Sigmoid colon (tissue), 7 donors: Measurements from ENCODE around the gene NOX5. TPM values are rescaled to one million over a fixed set of nuclear protein-coding genes. Genes with fewer than 3 reads are reported as not detected.

ENCODE experiments used
- DNase-seq: peaks from one replicate; pipeline ENCODE4 v3.0.0-alpha.2; 2019
- H3K27ac ChIP-seq, 4 donors: fragments of 200-600 bp; sonication (generic); one replicate each; pipeline ENCODE4 v1.5.1; 2016 to 2019; ENCODE audit warnings: mild to moderate bottlenecking in 1 of 4
- H3K27me3 ChIP-seq, 3 donors: fragments of 200-600 bp; sonication (generic); one replicate each; pipeline ENCODE4 v1.5.1; 2019; ENCODE audit warnings: mild to moderate bottlenecking in 1 of 3
- H3K36me3 ChIP-seq, 4 donors: fragments of 200-600 bp; sonication (generic); one replicate each; pipeline ENCODE4 v1.5.1; 2016 to 2019
- H3K4me1 ChIP-seq, 4 donors: fragments of 200-600 bp; sonication (generic); one replicate each; pipeline ENCODE4 v1.5.1; 2017 to 2019
- H3K4me3 ChIP-seq, 4 donors: fragments of 200-600 bp; sonication (generic); one replicate each; pipeline ENCODE4 v1.5.1; 2017 to 2019; ENCODE audit warnings: mild to moderate bottlenecking in 2 of 4, moderate library complexity in 1 of 4
- H3K9me3 ChIP-seq, 4 donors: fragments of 200-600 bp in 3 of 4; sonication (generic) in 3 of 4; one replicate each; pipeline versions ENCODE4 v1.5.1 to v1.6.1; 2013 to 2019
- EP300 ChIP-seq, 4 donors: sonication (generic); formaldehyde crosslinking; IDR thresholded peaks; one replicate each; pipeline ENCODE4 v1.6.1; 2017; ENCODE audit warnings: antibody characterized with exemption in 4 of 4
- POLR2A ChIP-seq, 2 donors: fragments of 450-650 bp; IDR thresholded peaks; one replicate each; pipeline ENCODE4 v1.6.1; 2016; ENCODE audit warnings: antibody characterized with exemption in 2 of 2, mild to moderate bottlenecking in 2 of 2, moderate library complexity in 2 of 2
- POLR2AphosphoS5 ChIP-seq, 4 donors: sonication (generic); formaldehyde crosslinking; IDR thresholded peaks; one replicate each; pipeline ENCODE4 v1.6.1; 2017; ENCODE audit warnings: antibody characterized with exemption in 4 of 4
- WGBS, 2 donors: extraction: QIAGEN DNeasy Blood & Tissue Kit; methylation state at CpG; one replicate each; pipeline ENCODE4 v1.1.7; 2013; 5-methylcytosine and 5-hydroxymethylcytosine counted together
- intact Hi-C: fragments of 100-400 bp; cut with DNase I; formaldehyde crosslinking; loops from one replicate; pipeline ENCODE4 v1.15.1; 2023
- polyA plus RNA-seq, 3 donors: library from polyadenylated mRNA; stranded (reverse); fragments of 200-250 nt; gene quantifications; one replicate each; pipeline ENCODE4 v1.2.3, GENCODE V29; 2013
- total RNA-seq, 4 donors: library from RNA; depleted of rRNA; stranded (reverse); fragments of >200 nt; gene quantifications; one replicate each; pipeline ENCODE4 v1.1.0, GENCODE V29; 2016
- TF ChIP-seq, protein P1 (sequence below), 4 experiments: fragments of 450-650 bp in 3 of 4; fragments of 200-600 bp in 1 of 4; IDR thresholded peaks; one replicate each; pipeline ENCODE4 v1.5.1; 2016 to 2019; ENCODE audit warnings: antibody characterized with exemption in 4 of 4, mild to moderate bottlenecking in 3 of 4, moderate library complexity in 2 of 4
- donor health status: healthy with polysubstance abuse.
- donor health status: Bipolar disorder and iron deficiency.
- donor health status: healthy.

The NOX5 gene
- total and polyA plus RNA-seq, 7 donors, result 0.16 to 0.49 (median 0.36) TPM; not detected in 4

GRCh38 chr15:69017978-69018377, 3.5 kb downstream of the NOX5 start:
- no peaks in the 10 kb centered on the region for H3K27me3 ChIP-seq
- no peaks in the 10 kb centered on the region for H3K4me1 ChIP-seq
- H3K36me3 ChIP-seq, result no peaks in the 10 kb centered on the region
- intact Hi-C loops, result no loop called here
- WGBS, 2 donors, result 90% methylated on average over 7 of the region's 7 CpGs
- H3K9me3 ChIP-seq, result no peaks in the 10 kb centered on the region
- no peak overlapping the region for H3K27ac ChIP-seq
- no peak for DNase-seq
- no peak overlapping the region for H3K4me3 ChIP-seq
- TF ChIP-seq POLR2AphosphoS5 (IDR thresholded peaks at IDR 0.05), result no peak
- TF ChIP-seq, protein P1, sequence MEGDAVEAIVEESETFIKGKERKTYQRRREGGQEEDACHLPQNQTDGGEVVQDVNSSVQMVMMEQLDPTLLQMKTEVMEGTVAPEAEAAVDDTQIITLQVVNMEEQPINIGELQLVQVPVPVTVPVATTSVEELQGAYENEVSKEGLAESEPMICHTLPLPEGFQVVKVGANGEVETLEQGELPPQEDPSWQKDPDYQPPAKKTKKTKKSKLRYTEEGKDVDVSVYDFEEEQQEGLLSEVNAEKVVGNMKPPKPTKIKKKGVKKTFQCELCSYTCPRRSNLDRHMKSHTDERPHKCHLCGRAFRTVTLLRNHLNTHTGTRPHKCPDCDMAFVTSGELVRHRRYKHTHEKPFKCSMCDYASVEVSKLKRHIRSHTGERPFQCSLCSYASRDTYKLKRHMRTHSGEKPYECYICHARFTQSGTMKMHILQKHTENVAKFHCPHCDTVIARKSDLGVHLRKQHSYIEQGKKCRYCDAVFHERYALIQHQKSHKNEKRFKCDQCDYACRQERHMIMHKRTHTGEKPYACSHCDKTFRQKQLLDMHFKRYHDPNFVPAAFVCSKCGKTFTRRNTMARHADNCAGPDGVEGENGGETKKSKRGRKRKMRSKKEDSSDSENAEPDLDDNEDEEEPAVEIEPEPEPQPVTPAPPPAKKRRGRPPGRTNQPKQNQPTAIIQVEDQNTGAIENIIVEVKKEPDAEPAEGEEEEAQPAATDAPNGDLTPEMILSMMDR (IDR thresholded peaks at IDR 0.05), result no peak
- TF ChIP-seq POLR2A (IDR thresholded peaks at IDR 0.05), result no peak

DNA sequence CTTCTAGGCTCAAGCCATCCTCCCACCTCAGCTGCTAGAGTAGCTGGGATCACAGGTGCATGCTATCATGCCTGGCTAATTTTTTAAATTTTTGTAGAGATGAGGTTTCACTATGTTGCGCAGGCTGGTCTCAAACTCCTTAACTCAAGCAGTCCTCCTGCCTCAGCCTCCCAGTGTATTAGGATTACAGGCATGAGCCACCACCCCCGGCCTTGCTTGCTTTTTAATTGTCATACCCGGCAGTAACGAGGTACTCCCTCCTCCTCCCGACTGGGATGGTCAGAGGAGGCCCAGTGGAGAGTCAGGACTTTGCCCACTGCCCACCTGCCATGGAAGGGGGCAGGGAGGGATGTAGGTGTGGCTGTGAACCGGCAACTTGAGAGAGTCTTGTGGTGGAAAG, 4.5 kb downstream of the NOX5 start:
- no peaks in the 10 kb centered on the region for H3K36me3 ChIP-seq
- H3K9me3 ChIP-seq, result no peaks in the 10 kb centered on the region
- H3K4me1 ChIP-seq, result no peaks in the 10 kb centered on the region
- no peak for TF ChIP-seq POLR2A (IDR thresholded peaks at IDR 0.05)
- no peak for TF ChIP-seq EP300 (IDR thresholded peaks at IDR 0.05)
- TF ChIP-seq POLR2AphosphoS5 (IDR thresholded peaks at IDR 0.05), result no peak
- TF ChIP-seq, protein P1 (IDR thresholded peaks at IDR 0.05), result no peak
- DNase-seq, result no peak
- intact Hi-C loops, result no loop called here
- H3K4me3 ChIP-seq, result no peak overlapping the region
- WGBS, 2 donors, result 35 to 77% methylated on average over 6 of the region's 6 CpGs
- no peak overlapping the region for H3K27ac ChIP-seq
- H3K27me3 ChIP-seq, result no peaks in the 10 kb centered on the region

DNA sequence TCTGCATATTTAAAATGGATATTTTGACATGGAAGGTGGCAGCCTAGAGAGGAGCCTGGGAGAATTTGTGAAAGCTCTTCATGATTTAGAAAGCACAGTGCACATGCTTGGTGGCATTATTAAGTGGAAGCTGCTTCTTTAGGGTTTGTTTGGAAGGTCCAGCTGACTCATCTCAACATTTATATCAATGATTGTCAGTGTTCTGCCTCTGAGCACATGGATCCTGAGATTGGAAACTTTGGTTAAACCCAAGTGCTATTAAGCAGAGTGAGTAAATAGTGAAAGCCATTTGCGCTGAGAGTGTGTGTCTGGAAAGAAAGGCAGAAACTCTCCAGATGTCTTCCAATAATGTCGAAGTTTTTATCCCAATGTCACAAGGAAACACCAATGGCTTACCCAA, 7.4 kb downstream of the NOX5 start:
- WGBS, 2 donors, result 73 to 80% methylated on average over 2 of the region's 2 CpGs
- TF ChIP-seq, protein P1 (IDR thresholded peaks at IDR 0.05), result no peak
- TF ChIP-seq POLR2AphosphoS5 (IDR thresholded peaks at IDR 0.05), result no peak
- TF ChIP-seq EP300 (IDR thresholded peaks at IDR 0.05), result no peak
- TF ChIP-seq POLR2A (IDR thresholded peaks at IDR 0.05), result no peak
- no peak for DNase-seq
- Histone ChIP-seq H3K9me3 (no peaks in the 10 kb centered on the region), H3K27ac (no peak overlapping the region), H3K27me3 (no peaks in the 10 kb centered on the region), H3K4me1 (no peaks in the 10 kb centered on the region), H3K4me3 (no peak overlapping the region), H3K36me3 (no peaks in the 10 kb centered on the region)
- intact Hi-C loops, result no loop called here

GRCh38 chr15:69025320-69025719, 10.8 kb downstream of the NOX5 start:
- TF ChIP-seq POLR2A (IDR thresholded peaks at IDR 0.05), result no peak
- TF ChIP-seq, protein P1 (IDR thresholded peaks at IDR 0.05), result no peak
- no peak for TF ChIP-seq EP300 (IDR thresholded peaks at IDR 0.05)
- no peak for TF ChIP-seq POLR2AphosphoS5 (IDR thresholded peaks at IDR 0.05)
- no peak overlapping the region for H3K27ac ChIP-seq
- no peaks in the 10 kb centered on the region for H3K36me3 ChIP-seq
- intact Hi-C loops, result no loop called here
- WGBS, 2 donors, result 91% methylated on average over 5 of the region's 5 CpGs
- no peak for DNase-seq
- no peaks in the 10 kb centered on the region for H3K9me3 ChIP-seq
- no peak overlapping the region for H3K4me3 ChIP-seq
- no peaks in the 10 kb centered on the region for H3K4me1 ChIP-seq
- no peaks in the 10 kb centered on the region for H3K27me3 ChIP-seq

DNA sequence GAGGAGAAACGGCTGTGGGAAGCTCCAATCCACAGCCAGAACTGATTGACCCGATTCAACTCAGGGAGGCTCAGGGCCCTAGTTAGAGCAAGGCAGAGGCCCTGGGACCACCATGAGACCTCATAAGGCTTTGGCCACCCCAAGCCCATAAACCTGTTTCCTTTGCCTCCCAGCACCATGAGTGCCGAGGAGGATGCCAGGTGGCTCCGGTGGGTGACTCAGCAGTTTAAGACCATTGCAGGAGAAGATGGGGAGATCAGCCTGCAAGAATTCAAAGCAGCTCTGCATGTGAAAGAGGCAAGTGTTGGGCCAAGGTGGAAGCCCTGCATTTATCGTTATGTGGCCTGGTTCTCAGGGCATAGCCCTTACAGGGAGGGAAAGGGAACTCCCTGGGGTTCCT, 11.9 kb downstream of the NOX5 start:
- no peak for TF ChIP-seq POLR2A (IDR thresholded peaks at IDR 0.05)
- no peak for TF ChIP-seq POLR2AphosphoS5 (IDR thresholded peaks at IDR 0.05)
- TF ChIP-seq, protein P1 (IDR thresholded peaks at IDR 0.05), result no peak
- TF ChIP-seq EP300 (IDR thresholded peaks at IDR 0.05), result no peak
- peaks cover 0 to 1% (median 0%) of the 10 kb centered on the region in 4 donors for H3K4me1 ChIP-seq
- no peaks in the 10 kb centered on the region for H3K9me3 ChIP-seq
- WGBS, 2 donors, result 89 to 92% methylated on average over 5 of the region's 5 CpGs
- intact Hi-C loops, result no loop called here
- no peaks in the 10 kb centered on the region for H3K36me3 ChIP-seq
- no peak overlapping the region for H3K4me3 ChIP-seq
- no peak overlapping the region for H3K27ac ChIP-seq
- H3K27me3 ChIP-seq, result peaks cover 0 to 8% (median 0%) of the 10 kb centered on the region in 3 donors
- no peak for DNase-seq
